VCaP (cell line): ENCODE results near the gene ST7.
A peak's percentile ranks its signal among the peaks of the same experiment; 100 is the strongest.

Experiments
- H3K27ac ChIP-seq: fragments of 450-650 bp; 2 replicates; pipeline ENCODE4 v1.5.1; 2017
- TF ChIP-seq, protein P1 (sequence below): fragments of 450-650 bp; conservative IDR thresholded peaks from 2 replicates; pipeline ENCODE4 v1.5.1; 2017; ENCODE audit warnings: mild to moderate bottlenecking, moderate library complexity

ST7 gene

DNA sequence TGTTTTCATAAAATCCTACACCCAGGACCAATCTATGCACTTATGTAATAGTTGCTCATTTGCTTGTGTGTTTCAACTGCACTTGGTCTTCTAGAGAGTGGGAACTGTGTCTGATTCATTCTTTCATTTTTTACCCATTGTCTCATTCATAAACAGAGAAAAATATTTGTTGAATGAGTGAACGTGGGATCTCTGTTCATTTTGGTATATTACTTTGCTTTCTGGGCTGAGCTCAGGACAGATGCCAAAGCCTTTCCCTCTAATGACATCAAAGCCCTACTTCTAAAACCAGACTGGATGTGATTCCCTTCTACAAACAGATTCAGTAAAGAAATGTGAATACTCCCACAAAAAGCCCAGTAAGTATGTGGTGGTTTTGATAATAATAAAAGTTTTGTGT is 145.2 kb downstream of the ST7 start:
- TF ChIP-seq, protein P1, sequence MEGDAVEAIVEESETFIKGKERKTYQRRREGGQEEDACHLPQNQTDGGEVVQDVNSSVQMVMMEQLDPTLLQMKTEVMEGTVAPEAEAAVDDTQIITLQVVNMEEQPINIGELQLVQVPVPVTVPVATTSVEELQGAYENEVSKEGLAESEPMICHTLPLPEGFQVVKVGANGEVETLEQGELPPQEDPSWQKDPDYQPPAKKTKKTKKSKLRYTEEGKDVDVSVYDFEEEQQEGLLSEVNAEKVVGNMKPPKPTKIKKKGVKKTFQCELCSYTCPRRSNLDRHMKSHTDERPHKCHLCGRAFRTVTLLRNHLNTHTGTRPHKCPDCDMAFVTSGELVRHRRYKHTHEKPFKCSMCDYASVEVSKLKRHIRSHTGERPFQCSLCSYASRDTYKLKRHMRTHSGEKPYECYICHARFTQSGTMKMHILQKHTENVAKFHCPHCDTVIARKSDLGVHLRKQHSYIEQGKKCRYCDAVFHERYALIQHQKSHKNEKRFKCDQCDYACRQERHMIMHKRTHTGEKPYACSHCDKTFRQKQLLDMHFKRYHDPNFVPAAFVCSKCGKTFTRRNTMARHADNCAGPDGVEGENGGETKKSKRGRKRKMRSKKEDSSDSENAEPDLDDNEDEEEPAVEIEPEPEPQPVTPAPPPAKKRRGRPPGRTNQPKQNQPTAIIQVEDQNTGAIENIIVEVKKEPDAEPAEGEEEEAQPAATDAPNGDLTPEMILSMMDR, result no peak
- H3K27ac ChIP-seq, result peak overlapping the region; percentile 50

DNA sequence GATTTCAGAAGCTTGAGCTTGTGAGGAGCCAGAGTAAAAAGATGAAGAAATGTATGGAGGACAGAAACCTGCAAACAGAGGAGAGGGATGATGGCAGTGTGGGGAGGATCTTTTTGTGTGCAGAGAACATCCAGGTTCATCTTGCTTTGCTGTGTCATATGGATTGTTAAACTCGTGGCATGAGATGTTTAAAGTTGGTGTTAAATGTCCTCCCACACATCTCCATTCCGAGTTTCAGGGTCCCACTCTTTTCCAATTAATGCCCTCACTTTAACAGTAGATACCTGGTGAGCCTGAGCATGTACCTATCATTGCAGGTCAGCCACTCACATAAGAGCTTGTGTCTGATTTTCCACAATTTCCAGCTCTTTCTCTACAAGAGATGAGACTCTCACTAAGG is 147.7 kb downstream of the ST7 start:
- TF ChIP-seq, protein P1, result no peak
- H3K27ac ChIP-seq, result no peak overlapping the region

DNA sequence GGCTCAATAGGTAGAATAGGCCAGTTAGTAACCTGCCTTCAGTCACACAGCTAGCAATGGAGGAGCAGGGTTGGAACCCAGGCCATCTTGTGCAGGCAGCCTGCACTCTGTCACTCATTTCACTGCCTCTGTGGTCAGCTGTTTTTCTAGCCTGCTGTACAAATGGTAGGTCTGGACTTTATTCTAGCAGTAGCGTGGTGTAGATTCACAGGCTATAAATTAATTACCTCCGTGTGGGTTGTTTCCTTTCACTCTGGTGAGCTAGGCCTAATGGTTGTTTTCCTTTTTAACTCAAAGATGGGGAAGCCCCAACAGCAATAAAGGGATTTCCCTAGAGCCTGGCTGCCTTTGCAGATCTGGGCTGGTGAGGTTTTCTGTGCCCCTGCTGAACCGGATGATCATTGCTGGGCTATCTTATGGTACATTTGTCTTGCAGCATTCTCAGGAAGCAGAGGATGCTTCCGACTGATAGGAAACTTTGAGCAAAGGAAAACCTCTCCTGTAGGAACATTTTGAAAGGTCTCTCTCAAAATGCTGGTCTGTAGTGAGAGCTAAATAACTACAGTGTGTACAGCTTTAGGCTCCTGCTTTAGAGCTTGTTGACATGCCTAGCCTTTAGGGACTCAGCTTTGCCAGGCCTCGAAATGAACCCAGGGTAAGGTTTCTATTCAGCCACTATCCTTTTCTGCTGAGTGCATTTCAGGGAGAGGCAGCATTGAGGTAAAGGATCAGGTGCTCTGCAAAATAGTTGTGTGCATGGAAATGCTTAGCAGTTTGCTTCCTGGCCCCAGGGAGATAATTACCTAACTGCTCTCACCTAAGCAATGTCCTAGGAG is 157.4 kb downstream of the ST7 start:
- TF ChIP-seq, protein P1, result no peak
- no peak overlapping the region for H3K27ac ChIP-seq

DNA sequence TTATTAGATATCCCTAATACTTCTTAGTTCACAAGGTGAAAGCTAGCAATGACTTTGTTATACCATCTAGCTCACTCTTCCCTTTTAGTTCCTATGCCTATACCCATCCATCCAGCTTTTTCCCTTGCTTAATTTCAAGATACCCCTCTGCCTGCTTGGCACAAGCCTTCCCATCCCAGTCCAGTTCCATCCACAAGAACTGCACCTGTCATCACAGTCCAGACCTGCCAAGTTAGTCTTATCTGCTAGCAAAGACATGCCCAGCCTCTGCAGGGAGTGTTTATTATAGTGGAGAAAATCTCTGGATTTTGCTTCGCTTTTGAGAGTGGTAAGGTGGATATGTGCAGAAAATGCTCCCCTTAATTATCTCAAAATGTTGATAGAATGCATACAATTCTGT is 158.2 kb downstream of the ST7 start:
- H3K27ac ChIP-seq, result no peak overlapping the region
- TF ChIP-seq, protein P1, result no peak

DNA sequence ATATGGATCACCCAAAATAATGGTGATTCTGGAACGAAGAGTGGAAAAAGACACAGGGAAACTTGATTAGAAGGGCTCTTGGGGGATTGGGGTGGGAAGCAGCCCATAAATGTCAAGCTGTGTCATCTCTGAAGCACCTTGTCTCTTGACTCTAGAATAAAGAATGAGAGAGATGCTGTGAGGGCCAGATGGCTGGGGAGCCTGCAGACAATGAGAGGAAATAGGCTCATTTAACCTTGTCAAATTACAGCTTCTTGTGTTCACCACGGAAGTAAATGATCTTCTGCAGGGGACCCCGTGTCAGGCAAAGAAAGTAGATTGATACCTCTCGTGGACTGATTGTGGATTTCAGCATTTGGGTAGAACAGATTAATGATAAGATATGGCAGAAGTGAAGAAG is 159.3 kb downstream of the ST7 start:
- TF ChIP-seq, protein P1, result no peak
- H3K27ac ChIP-seq, result no peak overlapping the region

DNA sequence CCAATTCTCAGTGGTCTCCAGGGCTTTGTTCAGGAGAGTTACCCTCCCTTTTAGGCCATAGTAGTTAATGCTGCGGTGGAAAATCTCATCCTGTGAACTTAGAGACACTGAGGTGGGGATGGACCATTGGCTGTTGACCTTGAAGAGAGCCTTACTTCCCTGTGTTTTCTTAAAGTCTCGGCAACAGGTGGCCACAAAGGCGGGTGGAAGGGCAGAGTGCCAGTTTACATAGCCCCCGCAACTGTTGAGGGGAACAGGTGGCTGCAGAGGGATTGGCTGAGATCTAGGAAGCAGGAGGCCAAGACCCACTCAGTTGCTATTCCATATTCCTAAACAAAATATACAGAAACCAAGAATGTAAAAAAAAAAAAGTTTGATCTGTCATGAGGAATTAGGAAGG is 160.6 kb downstream of the ST7 start:
- H3K27ac ChIP-seq, result no peak overlapping the region
- TF ChIP-seq, protein P1, result no peak

DNA sequence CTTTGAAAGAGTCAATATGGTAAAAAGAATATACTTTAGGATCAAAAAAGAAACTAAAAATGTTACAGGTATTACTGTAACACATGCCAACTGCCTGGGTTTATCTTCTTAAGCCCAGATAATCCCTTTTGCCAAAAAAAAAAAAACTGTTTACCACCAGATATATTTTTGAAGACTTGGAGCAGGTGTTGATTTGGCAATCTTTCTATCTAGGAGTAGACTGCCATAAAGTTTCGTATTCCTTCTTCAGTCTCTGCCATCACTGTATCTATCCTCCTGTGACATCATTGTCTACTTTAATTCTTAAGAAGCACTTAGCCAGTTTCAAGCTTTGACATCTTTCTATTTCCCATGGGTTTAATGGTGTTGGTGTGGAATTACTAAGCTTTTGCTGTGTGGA is 161.0 kb downstream of the ST7 start:
- no peak overlapping the region for H3K27ac ChIP-seq
- TF ChIP-seq, protein P1, result no peak
